Muscle of leg (tissue), 11 donors: ENCODE data around the gene EEPD1. TPM values are rescaled to one million over a fixed set of nuclear protein-coding genes. Genes with fewer than 3 reads are reported as not detected.

Experiments used
- DNase-seq: peaks from one replicate; pipeline ENCODE4 v3.0.0; 2013
- H3K27ac ChIP-seq: one replicate; pipeline ENCODE4 v1.5.1; 2013; ENCODE audit warnings: mild to moderate bottlenecking, low read length, control low read depth
- H3K27me3 ChIP-seq: one replicate; pipeline ENCODE4 v1.6.1; 2013; ENCODE audit warnings: low read length; ENCODE audit not compliant: control insufficient read depth, insufficient read depth
- H3K36me3 ChIP-seq: one replicate; pipeline ENCODE4 v1.6.1; 2013; ENCODE audit warnings: low read length; ENCODE audit not compliant: control insufficient read depth, insufficient read depth
- H3K4me1 ChIP-seq: one replicate; pipeline ENCODE4 v1.6.1; 2013; ENCODE audit warnings: low read length; ENCODE audit not compliant: control insufficient read depth, insufficient read depth
- H3K4me3 ChIP-seq: one replicate; pipeline ENCODE4 v1.5.1; 2013; ENCODE audit warnings: low read length, control low read depth
- H3K9me3 ChIP-seq: replicated peaks from 2 replicates; pipeline ENCODE4 v1.6.1; 2013; ENCODE audit warnings: low read depth, low read length; ENCODE audit not compliant: control insufficient read depth
- WGBS: methylation state at CpG from one replicate; pipeline ENCODE4 v1.1.5; 2013; ENCODE audit warnings: missing lambda C conversion rate; ENCODE audit not compliant: insufficient coverage; 5-methylcytosine and 5-hydroxymethylcytosine counted together
- polyA plus RNA-seq, 8 donors: library from polyadenylated mRNA; unstranded; fragments of 120-200 nt; gene quantifications; one replicate each; pipeline versions ENCODE4 v1.2.1 to v1.2.3, GENCODE V29; 2013; ENCODE audit warnings: inconsistent platforms in 1 of 8, low replicate concordance in 1 of 8; ENCODE audit not compliant: insufficient read length in 8 of 8, insufficient read depth in 1 of 8
- total RNA-seq: library from RNA; stranded (reverse); fragments of 120-200 nt; gene quantifications from one replicate; pipeline ENCODE4 v1.2.4, GENCODE V29; 2013

EEPD1 gene
- total and polyA plus RNA-seq, 9 donors, result 9.2 to 14.2 (median 13.2) TPM

DNA sequence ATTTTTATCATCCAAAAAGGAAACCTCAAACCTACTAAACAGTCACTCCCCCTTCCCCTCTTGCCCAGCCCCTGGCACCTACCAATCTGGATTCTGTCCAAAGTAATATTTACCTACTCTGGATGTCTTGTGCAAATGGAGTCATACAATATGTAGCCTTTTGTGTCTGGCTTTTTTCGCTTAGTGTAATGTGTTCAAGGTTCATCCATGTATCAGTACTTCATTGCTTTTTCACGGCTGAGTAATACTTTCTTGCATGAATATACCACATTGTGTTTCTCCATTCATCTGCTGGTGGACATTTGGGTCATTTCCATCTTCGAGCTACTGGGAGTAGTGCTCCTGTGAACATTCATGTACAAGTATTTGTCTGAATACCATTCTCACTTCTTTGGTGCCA is 113.6 kb downstream of the EEPD1 start:
- Histone ChIP-seq H3K27me3 (no peaks in the 10 kb centered on the region), H3K4me1 (peaks cover 8% of the 10 kb centered on the region), H3K36me3 (no peaks in the 10 kb centered on the region), H3K4me3 (no peak overlapping the region), H3K27ac (no peak overlapping the region), H3K9me3 (no peaks in the 10 kb centered on the region)
- WGBS, result 93% methylated on average over 1 of the region's 3 CpGs
- no peak for DNase-seq

DNA sequence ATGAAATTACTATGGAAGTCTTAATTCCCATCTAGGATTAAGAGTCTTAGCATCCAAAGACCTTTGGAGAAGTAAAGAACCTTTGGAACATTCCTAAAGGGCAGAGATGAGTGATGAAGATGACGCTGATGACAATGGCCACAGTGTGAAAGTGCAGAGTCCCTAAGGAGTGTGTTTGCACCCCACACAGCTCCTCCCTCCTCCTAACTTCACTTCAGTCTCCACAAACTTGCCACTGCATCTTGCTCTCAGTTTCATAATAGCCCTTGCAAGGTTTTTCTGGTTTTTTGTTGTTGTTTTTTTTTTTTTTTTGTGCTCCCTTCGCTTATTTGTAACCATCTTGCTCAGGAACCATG is 119.1 kb downstream of the EEPD1 start:
- H3K4me3 ChIP-seq, result no peak overlapping the region
- no peak overlapping the region for H3K27ac ChIP-seq
- WGBS, result no CpG with 5 or more reads among the region's 2 CpGs

DNA sequence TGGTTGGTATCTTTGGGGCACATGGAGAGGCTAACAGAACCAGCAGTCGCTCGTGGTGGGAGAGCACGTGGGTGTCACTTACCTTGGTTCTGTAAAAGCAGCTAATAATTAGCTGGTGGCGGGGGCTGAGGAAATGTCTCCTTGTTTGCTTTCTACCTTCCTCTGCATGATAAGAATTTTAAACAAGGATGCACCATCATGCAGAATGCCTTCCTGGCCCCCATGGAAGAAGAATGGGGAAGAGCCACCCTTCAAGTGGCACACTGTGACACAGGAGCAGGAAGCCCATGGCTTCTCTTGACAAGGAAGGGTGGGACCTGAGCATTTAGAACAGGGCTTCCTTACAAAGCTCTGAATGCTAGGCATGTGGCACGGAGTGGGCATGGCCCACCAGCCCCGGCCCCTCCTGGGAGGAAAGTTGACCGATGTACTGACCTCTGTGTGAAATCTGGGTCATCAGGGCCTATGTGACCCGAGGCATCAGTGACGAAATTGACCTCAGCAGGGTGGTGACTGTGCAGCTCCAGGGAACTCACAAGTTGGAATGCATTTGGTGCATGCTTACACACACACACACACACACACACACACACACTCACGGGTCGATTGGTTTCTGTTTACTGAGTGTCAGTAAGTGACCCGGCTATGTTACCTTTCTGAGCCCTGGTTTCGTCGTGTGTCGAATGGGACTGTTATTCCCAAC is 119.7 kb downstream of the EEPD1 start:
- Histone ChIP-seq H3K4me3 (no peak overlapping the region), H3K9me3 (no peaks in the 10 kb centered on the region), H3K27ac (no peak overlapping the region), H3K27me3 (no peaks in the 10 kb centered on the region), H3K36me3 (no peaks in the 10 kb centered on the region), H3K4me1 (peaks cover 13% of the 10 kb centered on the region)
- 51% methylated on average over 8 of the region's 15 CpGs for whole genome bisulfite sequencing
- no peak for DNase-seq

More for the DNA sequence above, 119.1 kb downstream of the EEPD1 start:
- DNase-seq, result no peak
- Histone ChIP-seq H3K9me3 (no peaks in the 10 kb centered on the region), H3K36me3 (no peaks in the 10 kb centered on the region), H3K27me3 (no peaks in the 10 kb centered on the region), H3K4me1 (peaks cover 10% of the 10 kb centered on the region)

DNA sequence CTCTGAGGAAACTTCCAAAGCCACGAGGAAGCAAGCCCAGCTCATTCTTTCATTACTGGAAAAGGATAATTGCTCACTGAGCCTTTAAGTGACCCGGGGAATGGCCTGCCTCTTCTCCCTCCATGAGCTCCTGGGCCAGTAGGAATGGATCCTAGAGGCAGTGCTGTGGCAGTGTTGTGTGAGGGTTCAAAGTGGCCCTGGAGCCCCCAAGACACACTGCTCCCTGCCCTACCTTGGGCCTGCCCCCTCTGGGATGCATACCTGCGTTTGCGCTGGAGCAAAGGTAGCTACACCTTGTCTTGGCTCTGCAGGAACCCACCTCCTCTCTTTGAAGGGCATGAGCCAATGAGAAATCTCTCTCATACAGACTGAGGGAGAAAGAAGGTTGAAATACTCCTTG is 120.8 kb downstream of the EEPD1 start:
- DNase-seq, result no peak
- Histone ChIP-seq H3K4me1 (peaks cover 22% of the 10 kb centered on the region), H3K27me3 (no peaks in the 10 kb centered on the region), H3K9me3 (no peaks in the 10 kb centered on the region), H3K36me3 (no peaks in the 10 kb centered on the region), H3K27ac (peak overlapping the region; percentile 48), H3K4me3 (no peak overlapping the region)
- WGBS, result 80% methylated on average over 2 of the region's 4 CpGs

- H3K27ac ChIP-seq, result no peak overlapping the region
- H3K27me3 ChIP-seq, result no peaks in the 10 kb centered on the region
- H3K4me3 ChIP-seq, result no peak overlapping the region
- H3K9me3 ChIP-seq, result no peaks in the 10 kb centered on the region
- H3K4me1 ChIP-seq, result peaks cover 41% of the 10 kb centered on the region
- H3K36me3 ChIP-seq, result no peaks in the 10 kb centered on the region
- WGBS, result 96% methylated on average over 4 of the region's 8 CpGs
- DNase-seq, result no peak
Measured at GRCh38 chr7:36275735-36276284, 122.8 kb downstream of the EEPD1 start.

DNA sequence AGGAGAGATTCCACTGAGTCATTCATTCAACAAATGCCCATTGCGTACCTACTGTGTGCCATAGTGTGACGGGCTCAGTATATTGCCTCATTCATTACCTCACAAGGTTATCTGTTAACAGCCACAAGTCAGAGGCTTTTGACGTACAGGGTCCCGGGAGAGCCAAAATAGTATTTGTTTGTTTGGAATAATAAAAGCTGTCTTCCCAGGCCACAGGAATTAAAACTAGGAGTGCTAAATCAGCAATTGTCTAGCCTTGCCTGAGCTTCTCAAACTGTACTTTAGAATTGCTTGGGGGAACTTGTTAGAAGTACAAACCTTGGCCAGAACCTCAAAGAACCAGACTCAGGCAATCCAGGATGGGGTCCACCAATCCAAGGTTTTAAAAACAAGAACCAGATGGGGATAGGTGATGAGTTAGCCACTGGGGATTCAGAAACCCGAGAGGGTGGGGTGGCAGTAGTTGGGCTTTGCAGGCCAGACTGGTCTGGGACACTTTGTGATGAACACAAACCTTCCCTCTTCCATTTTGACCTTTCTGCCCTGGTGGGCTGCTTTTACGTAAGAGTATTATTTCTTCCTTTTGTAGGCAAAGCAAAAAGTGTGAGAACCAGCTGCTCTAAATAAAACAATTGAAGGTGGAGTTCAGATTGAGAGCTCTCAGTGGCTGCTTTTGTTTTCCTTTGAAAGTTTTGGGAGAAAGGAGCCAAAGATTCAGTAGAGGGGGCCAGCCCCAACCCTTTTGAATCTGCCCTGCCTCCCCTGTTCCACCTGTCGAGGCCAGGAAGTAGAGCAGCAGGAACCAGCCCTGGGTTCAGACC is 123.6 kb downstream of the EEPD1 start:
- Histone ChIP-seq H3K27ac (peak overlapping the region; percentile 38), H3K9me3 (no peaks in the 10 kb centered on the region), H3K4me3 (no peak overlapping the region), H3K4me1 (peaks cover 47% of the 10 kb centered on the region), H3K36me3 (no peaks in the 10 kb centered on the region), H3K27me3 (no peaks in the 10 kb centered on the region)
- no peak for DNase-seq
- 60% methylated on average over 1 of the region's 7 CpGs for WGBS

DNA sequence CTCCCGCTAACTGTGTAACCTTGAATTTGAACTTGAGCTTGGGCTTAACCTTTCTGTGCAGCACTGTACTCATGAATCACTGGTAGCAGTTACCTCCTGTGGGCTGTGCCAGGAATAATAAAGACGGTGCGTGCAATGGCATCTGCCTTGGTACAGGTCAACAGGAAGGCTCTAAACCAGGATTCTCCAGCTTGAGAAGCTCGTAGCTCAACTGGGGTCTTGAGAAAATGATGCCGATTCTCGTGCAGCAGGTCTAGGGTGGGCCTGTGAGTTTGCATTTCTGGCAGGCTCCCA is 124.1 kb downstream of the EEPD1 start:
- 85% methylated on average over 6 of the region's 6 CpGs for WGBS
- peak overlapping the region; percentile 38 for H3K27ac ChIP-seq
- H3K27me3 ChIP-seq, result no peaks in the 10 kb centered on the region
- no peaks in the 10 kb centered on the region for H3K36me3 ChIP-seq
- no peaks in the 10 kb centered on the region for H3K9me3 ChIP-seq
- peaks cover 47% of the 10 kb centered on the region for H3K4me1 ChIP-seq
- DNase-seq, result no peak
- H3K4me3 ChIP-seq, result no peak overlapping the region

DNA sequence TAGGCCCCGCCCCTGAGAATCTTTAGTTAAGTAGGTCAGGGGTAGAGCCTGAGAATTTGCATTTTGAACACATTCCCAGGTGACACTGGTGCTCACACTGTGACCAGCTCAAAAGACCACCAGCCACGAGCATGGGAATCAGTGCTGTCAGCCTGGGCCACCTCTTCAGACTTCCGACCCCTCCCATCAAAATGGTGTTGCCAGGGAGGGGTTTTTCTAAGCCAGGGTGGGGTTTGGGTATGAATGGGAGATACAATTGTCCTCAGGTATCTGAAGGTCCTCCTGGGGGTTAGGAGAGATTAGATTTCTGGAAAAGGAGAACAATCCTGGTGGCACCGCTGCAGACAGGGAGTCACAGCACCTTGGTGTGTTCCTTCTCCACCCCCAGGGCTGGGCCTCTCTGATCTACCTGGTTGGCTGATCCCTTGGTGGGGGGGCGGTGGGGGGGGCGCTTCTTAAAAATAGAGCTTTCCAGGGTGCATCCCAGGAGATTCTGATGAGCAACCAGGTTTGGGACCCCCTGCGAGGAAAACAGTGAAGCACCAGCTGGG is 125.1 kb downstream of the EEPD1 start:
- Histone ChIP-seq H3K27me3 (no peaks in the 10 kb centered on the region), H3K9me3 (no peaks in the 10 kb centered on the region), H3K4me3 (no peak overlapping the region), H3K4me1 (peaks cover 47% of the 10 kb centered on the region), H3K27ac (no peak overlapping the region), H3K36me3 (no peaks in the 10 kb centered on the region)
- 28% methylated on average over 4 of the region's 7 CpGs for WGBS
- DNase-seq, result no peak

DNA sequence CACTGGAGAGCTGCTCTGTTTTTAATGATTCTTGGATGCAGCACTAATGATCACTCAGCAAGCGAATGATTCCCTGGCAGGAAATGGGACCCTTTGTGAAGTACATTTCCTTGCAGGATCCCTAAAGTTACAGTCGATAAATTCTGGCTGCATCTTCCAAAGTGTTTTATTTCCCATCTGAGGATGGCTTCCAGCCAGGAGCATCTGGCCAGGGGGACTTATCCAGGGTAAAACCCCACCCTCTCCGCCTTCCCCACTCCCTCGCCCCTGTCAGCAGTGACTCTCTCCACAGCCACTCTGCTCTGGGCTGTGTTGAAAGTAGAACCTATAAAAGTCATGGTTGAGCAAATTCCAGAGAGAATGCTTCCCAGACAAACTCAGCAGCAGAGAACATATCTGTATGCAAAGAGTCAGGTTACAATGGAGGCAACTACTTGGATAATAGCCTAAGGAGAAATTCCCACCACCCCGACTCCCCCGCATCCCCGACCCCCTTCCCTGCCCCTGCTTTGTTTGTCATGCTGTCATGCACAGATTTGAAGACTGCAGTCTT is 125.6 kb downstream of the EEPD1 start:
- DNase-seq, result peak; percentile 92
- Histone ChIP-seq H3K9me3 (no peaks in the 10 kb centered on the region), H3K27me3 (no peaks in the 10 kb centered on the region), H3K36me3 (no peaks in the 10 kb centered on the region), H3K4me3 (no peak overlapping the region), H3K27ac (peak overlapping the region; percentile 6), H3K4me1 (peaks cover 44% of the 10 kb centered on the region)
- WGBS, result 14% methylated on average over 4 of the region's 7 CpGs
